Measurements from ENCODE around the gene SHB.

Gene SHB

DNA sequence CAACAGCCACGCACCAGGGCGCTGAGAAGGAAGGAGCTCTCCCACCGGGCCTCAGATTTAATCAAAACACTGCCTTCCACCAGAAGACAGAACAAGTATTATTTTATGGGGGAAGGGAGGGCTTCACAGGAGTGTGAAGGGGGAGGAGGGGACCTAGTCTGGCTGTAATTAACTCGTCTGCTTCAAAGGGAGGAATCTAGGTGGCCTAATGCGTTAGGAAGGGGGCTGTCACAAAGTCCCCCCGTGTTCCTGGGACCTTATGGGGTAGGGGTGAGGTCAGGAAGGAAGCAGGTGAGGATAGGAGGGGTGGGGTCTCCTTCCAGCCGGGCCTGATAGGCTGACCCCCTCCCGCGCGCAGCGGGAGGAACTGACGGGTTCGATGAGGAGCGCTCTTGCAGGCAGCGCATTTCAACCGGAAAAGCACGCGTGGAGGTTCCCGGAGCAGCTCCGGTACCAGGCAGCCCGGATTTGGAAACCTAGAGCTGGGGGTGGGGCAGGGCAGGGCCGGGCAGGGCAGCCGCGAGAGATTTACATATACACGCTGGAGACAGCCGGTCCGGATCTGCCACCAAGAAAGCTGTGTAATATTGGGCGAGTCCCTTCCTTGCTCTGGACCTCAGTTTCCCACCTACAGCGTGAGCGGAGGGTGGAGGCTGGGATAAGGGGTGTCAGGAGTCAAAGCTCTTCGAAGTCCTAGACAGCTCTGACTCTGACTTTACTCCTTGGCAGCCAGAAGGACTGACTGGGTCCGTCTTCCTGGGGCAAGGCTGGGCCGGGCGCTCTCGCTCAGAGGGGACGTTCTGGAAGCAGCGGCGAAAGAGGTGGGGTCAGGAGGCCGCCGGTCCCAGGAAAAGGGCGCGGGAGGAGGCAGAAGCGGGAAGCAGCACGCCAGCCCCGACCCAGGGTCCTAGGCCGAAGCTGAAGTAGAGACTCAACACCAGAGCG, 1.8 kb downstream of the SHB start:
- no peaks in the 10 kb centered on the region for H3K27me3 ChIP-seq (ENCODE audit: control insufficient read depth, insufficient read depth, low read length)
- H3K4me3 ChIP-seq (ENCODE audit: low read length) = peak overlapping the region; percentile 38
- H3K9ac ChIP-seq (ENCODE audit: low read length) = peak overlapping the region; percentile 65
- H3K36me3 ChIP-seq (ENCODE audit: control insufficient read depth, insufficient read depth, low read length) = no peaks in the 10 kb centered on the region
- H3K4me1 ChIP-seq (ENCODE audit: control insufficient read depth, insufficient read depth, low read length) = peaks cover 52% of the 10 kb centered on the region
- H3K9me3 ChIP-seq (ENCODE audit: control insufficient read depth, low read length) = no peaks in the 10 kb centered on the region

GRCh38 chr9:38066197-38066913, 2.7 kb downstream of the SHB start:
- no peaks in the 10 kb centered on the region for H3K36me3 ChIP-seq (ENCODE audit: control insufficient read depth, insufficient read depth, low read length)
- H3K4me1 ChIP-seq (ENCODE audit: control insufficient read depth, insufficient read depth, low read length) = peaks cover 60% of the 10 kb centered on the region
- H3K9ac ChIP-seq (ENCODE audit: low read length) = peak overlapping the region; percentile 65
- peak overlapping the region; percentile 38 for H3K4me3 ChIP-seq (ENCODE audit: low read length)
- no peaks in the 10 kb centered on the region for H3K27me3 ChIP-seq (ENCODE audit: control insufficient read depth, insufficient read depth, low read length)
- no peaks in the 10 kb centered on the region for H3K9me3 ChIP-seq (ENCODE audit: control insufficient read depth, low read length)

DNA sequence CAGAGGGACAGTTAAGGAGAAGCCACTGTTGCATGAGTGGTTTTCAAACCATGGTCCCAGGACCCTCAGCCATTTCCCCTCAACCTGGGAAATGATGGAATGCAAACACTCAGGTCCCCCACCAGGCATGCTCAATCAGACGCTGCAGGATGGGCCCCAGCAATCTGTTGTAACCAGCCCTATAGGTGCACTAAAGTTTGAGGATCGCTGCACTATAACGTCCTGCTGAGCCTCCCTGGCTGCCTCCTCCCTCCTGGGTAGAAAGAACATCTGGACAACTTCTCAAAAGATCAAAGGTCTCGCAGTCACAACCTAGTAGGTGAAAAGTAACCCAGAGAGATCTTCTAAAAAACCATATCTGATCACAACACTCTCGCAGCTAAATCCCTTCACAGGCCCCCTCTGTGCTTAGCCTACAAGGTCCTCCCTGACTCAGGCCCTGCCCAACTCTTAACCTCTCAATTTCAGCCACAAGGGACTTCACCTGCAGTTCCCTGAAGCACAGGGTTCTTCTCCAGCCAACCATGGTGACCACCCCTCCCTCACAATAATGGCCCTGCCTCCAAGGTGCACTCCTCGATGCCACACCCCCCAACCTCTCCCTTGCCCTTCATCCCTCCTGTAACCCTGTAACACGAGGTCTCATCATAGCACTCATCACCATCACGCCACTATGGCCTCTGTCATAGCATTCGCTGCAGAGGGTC, 3.5 kb downstream of the SHB start:
- Histone ChIP-seq H3K36me3 (ENCODE audit: control insufficient read depth, insufficient read depth, low read length) (no peaks in the 10 kb centered on the region), H3K9me3 (ENCODE audit: control insufficient read depth, low read length) (no peaks in the 10 kb centered on the region), H3K4me1 (ENCODE audit: control insufficient read depth, insufficient read depth, low read length) (peaks cover 65% of the 10 kb centered on the region), H3K9ac (ENCODE audit: low read length) (no peak overlapping the region), H3K27me3 (ENCODE audit: control insufficient read depth, insufficient read depth, low read length) (no peaks in the 10 kb centered on the region), H3K4me3 (ENCODE audit: low read length) (no peak overlapping the region)

DNA sequence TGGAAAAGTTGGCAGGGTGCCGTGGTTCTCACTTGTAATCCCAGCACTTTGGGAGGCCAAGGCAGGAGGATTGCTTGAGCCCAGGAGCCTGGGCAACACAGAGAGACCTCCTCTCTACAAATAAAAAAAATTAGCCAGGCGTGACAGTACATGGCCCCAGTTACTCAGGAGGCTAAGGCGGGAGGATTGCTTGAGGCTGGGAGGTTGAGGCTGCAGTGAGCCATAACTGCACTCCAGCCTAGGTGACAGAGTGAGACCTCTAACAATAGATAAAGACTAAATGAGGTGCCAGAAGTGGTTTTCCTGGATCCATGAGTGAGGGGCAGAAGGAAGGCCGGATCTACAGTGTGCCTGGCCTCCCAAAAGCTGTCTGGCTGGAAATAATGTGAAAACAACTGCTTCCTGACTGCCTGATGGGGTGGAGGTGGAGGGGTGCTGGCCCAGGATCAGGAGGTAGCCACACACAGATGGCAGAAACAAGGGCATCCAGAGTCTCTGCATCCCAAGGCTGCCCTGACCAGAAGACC, 4.1 kb downstream of the SHB start:
- no peaks in the 10 kb centered on the region for H3K36me3 ChIP-seq (ENCODE audit: control insufficient read depth, insufficient read depth, low read length)
- H3K4me3 ChIP-seq (ENCODE audit: low read length) = no peak overlapping the region
- H3K9me3 ChIP-seq (ENCODE audit: control insufficient read depth, low read length) = no peaks in the 10 kb centered on the region
- peaks cover 63% of the 10 kb centered on the region for H3K4me1 ChIP-seq (ENCODE audit: control insufficient read depth, insufficient read depth, low read length)
- no peak overlapping the region for H3K9ac ChIP-seq (ENCODE audit: low read length)
- H3K27me3 ChIP-seq (ENCODE audit: control insufficient read depth, insufficient read depth, low read length) = no peaks in the 10 kb centered on the region

DNA sequence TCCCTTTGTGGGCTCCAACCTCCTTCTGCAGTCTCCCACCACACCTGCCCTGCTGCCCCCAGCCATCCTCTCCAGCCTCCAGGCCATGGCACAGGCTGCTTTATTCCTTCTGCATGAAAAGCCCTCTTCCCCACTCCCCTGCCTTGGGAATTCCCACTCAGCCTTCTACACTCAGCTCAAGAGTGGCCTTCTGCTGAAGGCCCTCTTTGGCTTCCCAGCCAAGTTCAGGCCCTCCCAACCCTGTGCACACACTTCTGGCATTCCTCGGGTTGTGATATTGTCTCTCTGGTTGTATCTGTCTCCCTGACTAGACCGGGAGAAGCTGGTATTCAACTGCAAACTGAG, 5.7 kb downstream of the SHB start:
- Histone ChIP-seq H3K27me3 (ENCODE audit: control insufficient read depth, insufficient read depth, low read length) (no peaks in the 10 kb centered on the region), H3K36me3 (ENCODE audit: control insufficient read depth, insufficient read depth, low read length) (no peaks in the 10 kb centered on the region), H3K4me1 (ENCODE audit: control insufficient read depth, insufficient read depth, low read length) (peaks cover 75% of the 10 kb centered on the region), H3K4me3 (ENCODE audit: low read length) (no peak overlapping the region), H3K9me3 (ENCODE audit: control insufficient read depth, low read length) (no peaks in the 10 kb centered on the region), H3K9ac (ENCODE audit: low read length) (no peak overlapping the region)

DNA sequence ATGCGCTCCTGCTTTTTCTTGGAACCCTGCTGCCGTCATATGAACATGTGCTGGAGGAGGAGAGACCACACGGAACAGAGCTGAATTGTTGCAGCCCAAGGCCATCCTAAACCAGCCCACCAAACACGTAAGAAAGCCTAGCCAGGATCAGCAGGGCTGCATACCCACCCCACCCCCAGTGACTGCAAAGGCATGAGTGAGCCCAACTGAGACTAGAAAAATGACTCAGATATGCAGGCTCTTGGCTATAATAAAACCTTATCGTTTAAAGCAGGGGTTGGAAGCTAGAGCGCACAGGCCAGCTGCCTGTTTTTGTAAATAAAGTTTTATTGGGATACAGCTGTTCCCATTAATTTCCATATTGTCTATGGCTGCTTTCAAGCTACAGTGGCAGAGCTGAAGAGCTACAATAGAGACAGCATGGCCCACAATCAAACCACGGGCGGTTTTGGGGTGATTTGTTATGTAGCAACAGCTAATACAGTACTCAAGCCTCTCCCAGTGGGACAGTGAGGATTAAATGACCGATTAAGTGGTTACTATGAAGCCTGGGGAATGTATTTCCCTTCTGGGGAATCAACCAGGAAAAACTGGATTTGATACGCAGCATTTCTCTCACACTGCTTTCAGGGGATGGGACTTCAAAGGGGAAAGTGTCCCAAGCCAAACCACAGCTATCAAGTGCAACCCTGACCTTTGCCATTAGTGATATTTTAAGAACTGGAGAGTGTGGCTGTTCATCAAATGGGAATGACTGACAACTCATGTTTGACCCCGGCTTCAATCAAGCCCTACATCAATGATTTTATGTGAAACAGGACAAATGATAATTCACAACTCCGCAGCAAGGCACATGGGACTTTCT, 6.3 kb downstream of the SHB start:
- no peaks in the 10 kb centered on the region for H3K9me3 ChIP-seq (ENCODE audit: control insufficient read depth, low read length)
- H3K9ac ChIP-seq (ENCODE audit: low read length) = no peak overlapping the region
- H3K36me3 ChIP-seq (ENCODE audit: control insufficient read depth, insufficient read depth, low read length) = no peaks in the 10 kb centered on the region
- H3K4me1 ChIP-seq (ENCODE audit: control insufficient read depth, insufficient read depth, low read length) = peaks cover 81% of the 10 kb centered on the region
- H3K4me3 ChIP-seq (ENCODE audit: low read length) = no peak overlapping the region
- H3K27me3 ChIP-seq (ENCODE audit: control insufficient read depth, insufficient read depth, low read length) = no peaks in the 10 kb centered on the region

DNA sequence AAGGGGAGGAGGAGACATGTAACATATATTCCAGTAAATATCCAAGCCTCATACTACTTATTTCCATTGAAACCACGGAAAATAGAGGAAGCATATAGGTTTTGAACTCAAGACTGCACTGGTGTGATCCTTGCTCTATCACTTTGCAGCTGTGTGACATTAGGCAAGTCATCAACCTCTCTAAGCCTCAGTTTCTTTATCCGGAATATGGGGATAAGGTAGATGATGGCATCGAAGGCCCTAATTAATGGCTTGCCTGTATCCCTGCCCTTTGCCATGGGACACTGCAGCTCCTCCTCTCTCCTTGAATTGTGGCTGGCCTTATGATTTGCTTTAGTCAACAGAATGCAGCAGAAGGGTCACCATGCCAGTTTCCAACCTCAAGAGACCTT, 6.9 kb downstream of the SHB start:
- H3K9ac ChIP-seq (ENCODE audit: low read length) = no peak overlapping the region
- H3K4me1 ChIP-seq (ENCODE audit: control insufficient read depth, insufficient read depth, low read length) = peaks cover 86% of the 10 kb centered on the region
- H3K9me3 ChIP-seq (ENCODE audit: control insufficient read depth, low read length) = no peaks in the 10 kb centered on the region
- H3K27me3 ChIP-seq (ENCODE audit: control insufficient read depth, insufficient read depth, low read length) = no peaks in the 10 kb centered on the region
- H3K4me3 ChIP-seq (ENCODE audit: low read length) = no peak overlapping the region
- no peaks in the 10 kb centered on the region for H3K36me3 ChIP-seq (ENCODE audit: control insufficient read depth, insufficient read depth, low read length)

DNA sequence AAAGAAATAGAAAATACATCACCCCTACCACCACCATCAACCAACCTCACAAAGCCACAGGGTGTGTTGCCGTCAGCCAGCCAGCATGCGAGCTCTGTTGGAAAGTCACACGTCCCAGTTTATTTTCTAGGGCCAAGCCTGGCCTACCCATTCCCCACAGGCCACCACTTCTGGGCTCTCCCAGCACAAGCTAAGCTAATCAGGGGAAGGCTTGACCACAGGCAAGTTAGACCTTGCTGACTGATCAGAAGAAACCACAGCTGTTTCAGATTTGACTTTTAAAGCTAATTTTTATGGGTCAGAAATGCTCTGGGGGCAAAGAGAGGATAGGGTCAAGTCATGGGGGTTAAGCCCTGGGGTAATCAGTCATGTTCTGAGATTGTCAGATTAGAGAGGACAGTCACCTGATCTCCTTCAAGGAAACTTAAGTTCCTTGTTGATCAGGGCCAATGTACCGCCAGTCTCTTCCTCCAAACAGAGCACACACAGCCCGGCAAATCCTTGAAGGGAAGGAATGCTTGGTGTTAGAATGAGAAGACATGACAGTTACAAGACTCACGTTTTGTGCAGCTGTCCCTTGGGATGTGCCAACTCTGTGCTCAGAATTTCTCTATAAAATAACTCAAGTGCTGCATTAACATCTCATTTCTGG, 7.6 kb downstream of the SHB start:
- peaks cover 79% of the 10 kb centered on the region for H3K4me1 ChIP-seq (ENCODE audit: control insufficient read depth, insufficient read depth, low read length)
- H3K9me3 ChIP-seq (ENCODE audit: control insufficient read depth, low read length) = no peaks in the 10 kb centered on the region
- no peaks in the 10 kb centered on the region for H3K36me3 ChIP-seq (ENCODE audit: control insufficient read depth, insufficient read depth, low read length)
- no peak overlapping the region for H3K9ac ChIP-seq (ENCODE audit: low read length)
- no peak overlapping the region for H3K4me3 ChIP-seq (ENCODE audit: low read length)
- H3K27me3 ChIP-seq (ENCODE audit: control insufficient read depth, insufficient read depth, low read length) = no peaks in the 10 kb centered on the region

DNA sequence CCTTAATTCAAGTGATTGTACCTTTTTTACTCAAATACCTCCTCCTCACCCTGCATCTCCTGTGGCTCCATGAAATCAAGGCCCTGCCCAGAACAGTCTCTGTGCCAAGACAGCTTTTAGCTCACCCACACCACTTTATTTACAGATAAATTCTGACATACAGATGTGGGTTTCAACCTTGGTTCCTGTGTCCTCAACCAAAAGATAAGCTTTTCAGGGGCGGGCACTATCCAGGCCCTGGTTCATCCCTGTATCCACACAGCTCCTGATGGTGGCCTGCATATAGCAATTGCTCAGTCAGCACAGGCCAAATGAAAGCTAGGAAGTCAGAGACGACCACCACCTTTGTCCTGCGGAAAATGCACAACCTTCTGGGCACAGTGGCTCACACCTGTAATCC, 8.3 kb downstream of the SHB start:
- Histone ChIP-seq H3K4me1 (ENCODE audit: control insufficient read depth, insufficient read depth, low read length) (peaks cover 73% of the 10 kb centered on the region), H3K36me3 (ENCODE audit: control insufficient read depth, insufficient read depth, low read length) (no peaks in the 10 kb centered on the region), H3K27me3 (ENCODE audit: control insufficient read depth, insufficient read depth, low read length) (no peaks in the 10 kb centered on the region), H3K9me3 (ENCODE audit: control insufficient read depth, low read length) (no peaks in the 10 kb centered on the region), H3K4me3 (ENCODE audit: low read length) (no peak overlapping the region), H3K9ac (ENCODE audit: low read length) (no peak overlapping the region)

GRCh38 chr9:38059233-38059936, 9.6 kb downstream of the SHB start:
- H3K27me3 ChIP-seq (ENCODE audit: control insufficient read depth, insufficient read depth, low read length) = no peaks in the 10 kb centered on the region
- H3K4me1 ChIP-seq (ENCODE audit: control insufficient read depth, insufficient read depth, low read length) = peaks cover 64% of the 10 kb centered on the region
- H3K4me3 ChIP-seq (ENCODE audit: low read length) = no peak overlapping the region
- peak overlapping the region; percentile 9 for H3K9ac ChIP-seq (ENCODE audit: low read length)
- H3K36me3 ChIP-seq (ENCODE audit: control insufficient read depth, insufficient read depth, low read length) = no peaks in the 10 kb centered on the region
- no peaks in the 10 kb centered on the region for H3K9me3 ChIP-seq (ENCODE audit: control insufficient read depth, low read length)
